Posterior vena cava (tissue), 2 donors: Measurements from ENCODE around the gene CLIP4. TPM values are rescaled to one million over a fixed set of nuclear protein-coding genes. Genes with fewer than 3 reads are reported as not detected.

Experiments
- DNase-seq: peaks from one replicate; pipeline ENCODE4 v3.0.0-alpha.2; 2020; ENCODE audit warnings: low spot score
- intact Hi-C, 2 donors: fragments of 100-400 bp; cut with DNase I; formaldehyde crosslinking; loops; one replicate each; pipeline versions ENCODE4 v1.14.1 to v1.14.2; 2022 to 2023
- total RNA-seq, 2 donors: library from RNA; stranded (reverse); fragmentation: NEBNext Ultra II Directional; extraction: Animal tissue kit (Norgen Biotek cat#: 25700); gene quantifications; one replicate each; pipeline ENCODE4 v1.2.1, GENCODE V29; 2021
- donor health status: DM: yes; HTN: yes; CAD: no.
- donor health status: DM: yes; HTN: yes; CAD: no.

CLIP4 gene
- total RNA-seq, 2 donors from 2014 or later, result 31.9 to 37.9 TPM

GRCh38 chr2:29209551-29209950 is 94.3 kb downstream of the CLIP4 start:
- intact Hi-C loops, result no loop called here
- peak; percentile 18 for DNase-seq

- DNase-seq, result no peak
Measured at GRCh38 chr2:29212009-29212408, 96.8 kb downstream of the CLIP4 start.

GRCh38 chr2:29213888-29214291 is 98.7 kb downstream of the CLIP4 start:
- intact Hi-C loops, result no loop called here
- DNase-seq, result peak; percentile 53

More at GRCh38 chr2:29212009-29212408, 96.8 kb downstream of the CLIP4 start:
- intact Hi-C loops, result no loop called here

GRCh38 chr2:29215073-29215472 is 99.9 kb downstream of the CLIP4 start:
- peak; percentile 71 for DNase-seq
- intact Hi-C loops, result no loop called here

- peak; percentile 40 for DNase-seq
- intact Hi-C loops, result no loop called here
Measured at GRCh38 chr2:29215739-29216608, 100.8 kb downstream of the CLIP4 start.

- intact Hi-C loops, result no loop called here
- DNase-seq, result no peak
Measured at GRCh38 chr2:29216609-29216909, 101.3 kb downstream of the CLIP4 start.

GRCh38 chr2:29218071-29218470 is 102.9 kb downstream of the CLIP4 start:
- intact Hi-C loops, result no loop called here
- DNase-seq, result peak; percentile 55

GRCh38 chr2:29218550-29219125 is 103.4 kb downstream of the CLIP4 start:
- peak; percentile 24 for DNase-seq
- intact Hi-C loops, result no loop called here

- intact Hi-C loops, result no loop called here
- peak; percentile 67 for DNase-seq
Measured at GRCh38 chr2:29219374-29219773, 104.2 kb downstream of the CLIP4 start.

GRCh38 chr2:29220506-29221270 is 105.5 kb downstream of the CLIP4 start:
- DNase-seq, result peak; percentile 69
- intact Hi-C loops, result no loop called here

- peak; percentile 45 for DNase-seq
Measured at GRCh38 chr2:29222381-29223179, 107.4 kb downstream of the CLIP4 start.

GRCh38 chr2:29223257-29223656 is 108.0 kb downstream of the CLIP4 start:
- intact Hi-C loops, result no loop called here
- peak; percentile 74 for DNase-seq

More at GRCh38 chr2:29222381-29223179, 107.4 kb downstream of the CLIP4 start:
- intact Hi-C loops, result no loop called here

- peak; percentile 87 for DNase-seq
- intact Hi-C loops, result no loop called here
Measured at GRCh38 chr2:29223851-29224692, 108.9 kb downstream of the CLIP4 start.

GRCh38 chr2:29224693-29225551 is 109.7 kb downstream of the CLIP4 start:
- intact Hi-C loops, result no loop called here
- DNase-seq, result peak; percentile 73

GRCh38 chr2:29225814-29226213 is 110.6 kb downstream of the CLIP4 start:
- intact Hi-C loops, result no loop called here
- peak; percentile 24 for DNase-seq

GRCh38 chr2:29226375-29226774 is 111.2 kb downstream of the CLIP4 start:
- intact Hi-C loops, result no loop called here

GRCh38 chr2:29226808-29227207 is 111.6 kb downstream of the CLIP4 start:
- peak; percentile 54 for DNase-seq
- intact Hi-C loops, result no loop called here

More at GRCh38 chr2:29226375-29226774, 111.2 kb downstream of the CLIP4 start:
- peak; percentile 11 for DNase-seq
